Measurements from ENCODE around the gene MPG.
"Not testable (repeated sequence)": the region's sequence is repeated elsewhere in the genome, so short reads cannot be mapped to it uniquely, and the experiment has no call there.

The MPG gene

DNA sequence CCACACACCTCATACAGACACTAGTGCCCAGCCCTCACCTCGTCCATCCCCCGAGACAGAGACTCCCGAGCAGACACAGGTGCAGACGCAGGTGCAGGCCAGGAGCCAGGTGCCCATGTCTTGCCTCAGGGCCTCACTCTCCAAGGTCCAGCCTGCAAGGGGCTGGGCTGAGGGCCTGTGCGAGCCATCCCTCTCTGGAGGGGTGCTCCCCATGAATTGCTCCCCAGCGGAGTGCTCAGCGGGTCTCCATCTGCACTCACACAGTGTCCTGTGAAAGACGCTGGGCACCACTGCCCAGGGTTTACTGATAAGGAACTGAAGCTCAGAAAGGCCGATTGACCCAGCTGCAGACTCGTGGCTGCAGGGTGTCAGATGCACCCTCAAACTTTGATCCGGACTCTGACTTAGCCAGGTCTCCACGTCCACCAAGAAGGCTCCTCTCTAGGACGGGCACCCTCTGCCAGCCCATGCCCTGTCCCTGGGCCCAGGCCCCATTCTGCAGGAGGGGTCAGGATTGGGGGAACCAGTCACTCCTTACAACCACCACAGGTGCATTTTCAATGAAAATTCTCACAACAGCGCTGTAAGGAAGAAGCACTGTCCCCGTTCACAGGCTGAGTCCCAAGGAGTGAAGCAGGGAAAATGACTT is 41.6 kb upstream of the MPG start:
- H3K4me3 ChIP-seq (ENCODE audit: low read depth, low read length) = no peak overlapping the region
- TF ChIP-seq, protein P1, sequence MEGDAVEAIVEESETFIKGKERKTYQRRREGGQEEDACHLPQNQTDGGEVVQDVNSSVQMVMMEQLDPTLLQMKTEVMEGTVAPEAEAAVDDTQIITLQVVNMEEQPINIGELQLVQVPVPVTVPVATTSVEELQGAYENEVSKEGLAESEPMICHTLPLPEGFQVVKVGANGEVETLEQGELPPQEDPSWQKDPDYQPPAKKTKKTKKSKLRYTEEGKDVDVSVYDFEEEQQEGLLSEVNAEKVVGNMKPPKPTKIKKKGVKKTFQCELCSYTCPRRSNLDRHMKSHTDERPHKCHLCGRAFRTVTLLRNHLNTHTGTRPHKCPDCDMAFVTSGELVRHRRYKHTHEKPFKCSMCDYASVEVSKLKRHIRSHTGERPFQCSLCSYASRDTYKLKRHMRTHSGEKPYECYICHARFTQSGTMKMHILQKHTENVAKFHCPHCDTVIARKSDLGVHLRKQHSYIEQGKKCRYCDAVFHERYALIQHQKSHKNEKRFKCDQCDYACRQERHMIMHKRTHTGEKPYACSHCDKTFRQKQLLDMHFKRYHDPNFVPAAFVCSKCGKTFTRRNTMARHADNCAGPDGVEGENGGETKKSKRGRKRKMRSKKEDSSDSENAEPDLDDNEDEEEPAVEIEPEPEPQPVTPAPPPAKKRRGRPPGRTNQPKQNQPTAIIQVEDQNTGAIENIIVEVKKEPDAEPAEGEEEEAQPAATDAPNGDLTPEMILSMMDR (IDR thresholded peaks at IDR 0.05; ENCODE audit: borderline replicate concordance, insufficient read depth, low read depth, low read length) = no peak

DNA sequence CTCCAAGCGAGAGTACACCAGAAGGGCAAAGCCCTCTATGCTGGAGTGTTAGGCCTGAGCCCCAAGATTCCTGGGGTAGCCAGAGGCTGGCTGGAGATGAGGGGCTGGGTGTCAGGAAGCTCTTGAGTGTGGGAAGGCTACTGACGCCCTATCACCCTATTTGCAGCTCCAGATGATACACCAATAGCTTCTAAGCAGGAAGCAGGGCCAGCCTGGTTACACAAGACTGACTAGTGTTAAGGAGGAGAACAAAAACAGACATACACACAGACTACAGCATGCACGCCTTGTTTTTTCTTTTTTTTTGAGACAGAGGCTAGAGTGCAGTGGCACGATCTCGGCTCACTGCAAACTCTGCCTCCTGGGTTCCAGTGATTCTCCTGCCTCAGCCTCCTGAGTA is 40.5 kb upstream of the MPG start:
- TF ChIP-seq, protein P1 (IDR thresholded peaks at IDR 0.05; ENCODE audit: borderline replicate concordance, insufficient read depth, low read depth, low read length) = no peak
- no peak overlapping the region for H3K4me3 ChIP-seq (ENCODE audit: low read depth, low read length)

DNA sequence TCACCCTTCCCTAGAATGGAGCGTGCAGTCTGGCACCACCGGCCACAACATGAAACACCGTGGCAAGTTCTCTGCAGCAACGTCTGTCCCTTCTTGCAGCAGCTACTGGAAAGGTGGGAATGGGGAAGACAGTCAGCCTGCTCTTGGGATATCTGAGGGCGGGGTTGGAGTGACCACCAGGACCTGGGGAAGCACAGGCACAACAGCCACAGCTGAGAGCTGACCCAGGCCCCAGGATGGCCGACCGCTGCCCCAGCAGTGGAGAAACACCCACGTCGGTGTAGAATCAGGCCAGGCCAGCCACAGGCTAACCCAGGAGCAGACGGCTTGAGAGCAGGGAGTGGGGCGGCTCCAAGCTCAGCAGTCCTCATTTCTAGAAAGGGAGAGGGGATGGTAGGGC is 39.8 kb upstream of the MPG start:
- H3K4me3 ChIP-seq (ENCODE audit: low read depth, low read length) = not testable (repeated sequence)

DNA sequence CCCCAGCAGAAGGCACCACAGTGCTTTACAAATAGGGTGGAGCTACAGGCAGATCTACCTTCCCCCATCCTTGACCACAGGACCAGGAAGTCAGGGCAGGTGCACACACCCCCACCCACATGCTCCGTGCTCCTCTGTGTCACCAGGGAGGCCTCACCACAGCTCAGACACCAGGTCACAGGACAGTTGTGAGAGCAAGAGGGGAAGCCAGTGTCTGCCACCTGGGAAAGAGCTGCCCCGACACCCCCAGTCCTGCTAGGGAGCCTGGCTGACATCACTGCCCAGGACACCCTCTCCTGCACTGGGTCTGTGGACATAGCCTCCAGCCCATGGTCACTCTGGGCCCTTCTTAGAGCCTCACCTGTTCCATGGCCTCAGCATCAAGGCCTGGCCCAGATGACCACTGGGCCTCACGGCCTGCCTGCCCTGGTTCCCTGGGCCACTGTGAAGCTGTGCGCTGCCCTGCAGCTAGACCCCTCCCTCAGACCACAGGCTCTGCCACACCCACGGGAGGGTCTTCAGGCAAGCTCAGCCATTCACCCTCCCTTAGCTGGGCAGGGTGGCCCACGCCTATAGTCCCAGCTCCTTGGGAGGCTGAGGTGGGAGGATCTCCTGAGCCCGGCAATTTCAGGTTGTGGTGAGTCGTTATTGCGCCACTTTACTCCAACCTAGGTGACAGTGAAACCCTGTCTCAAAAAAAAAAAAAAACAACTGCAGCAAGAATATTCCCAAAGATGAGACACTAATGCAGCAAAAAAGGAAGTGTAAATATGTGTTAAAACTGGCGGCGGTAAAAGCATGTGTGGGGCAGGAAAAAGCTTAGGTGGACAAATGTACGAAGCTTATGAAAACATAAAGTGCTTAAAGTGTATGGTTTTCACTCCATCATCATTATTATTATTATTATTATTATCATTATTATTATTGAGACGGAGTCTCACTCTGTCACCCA is 38.8 kb upstream of the MPG start:
- TF ChIP-seq, protein P1 (IDR thresholded peaks at IDR 0.05; ENCODE audit: borderline replicate concordance, insufficient read depth, low read depth, low read length) = no peak
- no peak overlapping the region for H3K4me3 ChIP-seq (ENCODE audit: low read depth, low read length)

DNA sequence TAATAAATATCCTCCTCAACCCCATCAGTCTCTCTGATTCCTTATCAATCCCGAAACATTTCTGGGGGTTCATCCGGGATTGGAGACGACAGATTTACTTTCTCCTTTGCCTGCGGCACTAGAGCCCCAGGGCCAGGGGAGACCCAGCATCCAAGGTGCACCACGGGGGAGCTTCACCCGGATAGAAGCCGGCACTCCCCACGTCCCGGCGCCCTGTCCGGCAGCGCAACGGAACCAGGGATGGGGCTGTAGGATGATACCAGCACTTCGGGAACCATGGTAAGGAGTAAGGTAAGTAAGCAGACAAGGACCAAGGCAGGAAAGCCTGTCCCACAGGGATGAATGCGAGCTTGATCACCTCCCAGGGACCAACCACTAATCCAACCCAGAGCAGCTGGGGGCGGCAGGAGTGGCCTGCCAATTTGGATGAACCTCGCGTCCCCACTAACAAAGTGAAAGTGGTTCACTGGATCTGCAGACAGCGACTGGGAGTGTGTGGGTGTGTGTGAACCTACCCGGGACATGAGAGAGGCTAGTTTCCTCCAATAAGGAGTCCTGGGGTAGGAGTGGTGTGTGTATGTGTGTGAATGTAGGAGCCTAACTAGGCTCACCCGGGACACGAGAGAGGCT is 36.5 kb upstream of the MPG start:
- TF ChIP-seq, protein P1 (IDR thresholded peaks at IDR 0.05; ENCODE audit: borderline replicate concordance, insufficient read depth, low read depth, low read length) = no peak
- H3K4me3 ChIP-seq (ENCODE audit: low read depth, low read length) = no peak overlapping the region

DNA sequence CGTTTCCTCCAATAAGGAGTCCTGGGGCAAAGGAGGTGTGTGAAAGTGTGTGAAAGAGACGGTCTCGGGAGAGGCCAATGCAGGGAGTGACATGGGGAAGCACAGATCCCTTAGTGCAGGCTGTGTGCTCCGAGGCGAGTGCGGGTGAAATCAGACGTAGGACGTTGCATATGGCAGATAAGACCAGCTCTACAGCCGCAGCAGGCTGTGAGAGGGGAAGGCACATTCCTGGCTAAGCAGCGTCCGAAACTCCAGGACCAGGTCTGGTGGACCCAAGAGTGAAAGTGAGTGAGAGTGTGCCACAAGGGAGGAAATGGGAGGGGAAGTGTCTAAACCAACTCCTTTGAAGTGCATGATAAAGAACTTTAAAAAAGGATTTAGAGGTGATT is 36.0 kb upstream of the MPG start:
- TF ChIP-seq, protein P1 (IDR thresholded peaks at IDR 0.05; ENCODE audit: borderline replicate concordance, insufficient read depth, low read depth, low read length) = no peak
- H3K4me3 ChIP-seq (ENCODE audit: low read depth, low read length) = no peak overlapping the region

DNA sequence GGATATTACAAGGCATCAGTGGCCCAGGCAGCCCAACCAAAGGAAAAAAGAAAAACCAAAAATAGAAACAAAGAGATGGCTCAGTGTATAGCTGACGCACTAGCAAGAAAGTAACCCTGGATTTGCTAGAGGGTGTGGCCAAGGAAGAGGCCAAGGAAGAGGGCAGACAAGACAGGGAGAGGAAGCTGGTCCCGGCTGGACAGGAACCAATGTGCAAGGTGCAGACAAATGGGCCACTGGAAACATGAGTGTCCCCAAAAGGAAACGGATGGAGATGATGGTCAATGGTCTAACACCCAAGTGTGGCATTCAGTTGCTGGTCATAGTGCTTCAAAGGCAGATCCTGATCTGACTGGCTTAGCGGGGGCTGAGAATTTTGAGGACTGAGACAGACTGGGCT is 35.3 kb upstream of the MPG start:
- TF ChIP-seq, protein P1 (IDR thresholded peaks at IDR 0.05; ENCODE audit: borderline replicate concordance, insufficient read depth, low read depth, low read length) = no peak
- no peak overlapping the region for H3K4me3 ChIP-seq (ENCODE audit: low read depth, low read length)
